Measurements from ENCODE around the gene ALPK3.

DNA sequence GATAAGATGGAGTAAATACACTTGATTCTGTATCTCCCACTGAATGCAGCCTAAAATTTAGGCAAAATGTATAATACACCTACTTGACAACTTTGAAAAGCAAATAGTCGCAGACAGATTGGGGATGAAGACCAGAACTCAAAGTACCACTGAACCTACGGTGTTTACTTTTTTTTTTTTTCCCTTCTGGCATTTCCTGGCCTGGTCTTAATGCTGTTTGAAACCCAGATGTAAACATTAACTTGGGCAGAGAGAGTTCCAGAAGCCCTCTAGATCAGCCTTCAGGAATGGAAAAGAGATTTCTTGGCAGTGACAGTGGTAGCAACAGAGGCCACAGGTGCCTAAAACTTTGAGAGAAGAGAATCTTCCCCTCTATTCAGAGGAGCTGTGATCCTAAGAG is 27.8 kb downstream of the ALPK3 start:
- TF ChIP-seq, protein P1, sequence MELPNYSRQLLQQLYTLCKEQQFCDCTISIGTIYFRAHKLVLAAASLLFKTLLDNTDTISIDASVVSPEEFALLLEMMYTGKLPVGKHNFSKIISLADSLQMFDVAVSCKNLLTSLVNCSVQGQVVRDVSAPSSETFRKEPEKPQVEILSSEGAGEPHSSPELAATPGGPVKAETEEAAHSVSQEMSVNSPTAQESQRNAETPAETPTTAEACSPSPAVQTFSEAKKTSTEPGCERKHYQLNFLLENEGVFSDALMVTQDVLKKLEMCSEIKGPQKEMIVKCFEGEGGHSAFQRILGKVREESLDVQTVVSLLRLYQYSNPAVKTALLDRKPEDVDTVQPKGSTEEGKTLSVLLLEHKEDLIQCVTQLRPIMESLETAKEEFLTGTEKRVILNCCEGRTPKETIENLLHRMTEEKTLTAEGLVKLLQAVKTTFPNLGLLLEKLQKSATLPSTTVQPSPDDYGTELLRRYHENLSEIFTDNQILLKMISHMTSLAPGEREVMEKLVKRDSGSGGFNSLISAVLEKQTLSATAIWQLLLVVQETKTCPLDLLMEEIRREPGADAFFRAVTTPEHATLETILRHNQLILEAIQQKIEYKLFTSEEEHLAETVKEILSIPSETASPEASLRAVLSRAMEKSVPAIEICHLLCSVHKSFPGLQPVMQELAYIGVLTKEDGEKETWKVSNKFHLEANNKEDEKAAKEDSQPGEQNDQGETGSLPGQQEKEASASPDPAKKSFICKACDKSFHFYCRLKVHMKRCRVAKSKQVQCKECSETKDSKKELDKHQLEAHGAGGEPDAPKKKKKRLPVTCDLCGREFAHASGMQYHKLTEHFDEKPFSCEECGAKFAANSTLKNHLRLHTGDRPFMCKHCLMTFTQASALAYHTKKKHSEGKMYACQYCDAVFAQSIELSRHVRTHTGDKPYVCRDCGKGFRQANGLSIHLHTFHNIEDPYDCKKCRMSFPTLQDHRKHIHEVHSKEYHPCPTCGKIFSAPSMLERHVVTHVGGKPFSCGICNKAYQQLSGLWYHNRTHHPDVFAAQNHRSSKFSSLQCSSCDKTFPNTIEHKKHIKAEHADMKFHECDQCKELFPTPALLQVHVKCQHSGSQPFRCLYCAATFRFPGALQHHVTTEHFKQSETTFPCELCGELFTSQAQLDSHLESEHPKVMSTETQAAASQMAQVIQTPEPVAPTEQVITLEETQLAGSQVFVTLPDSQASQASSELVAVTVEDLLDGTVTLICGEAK (IDR thresholded peaks at IDR 0.05; ENCODE audit: borderline replicate concordance), result no peak
- TF ChIP-seq POLR2A (IDR thresholded peaks at IDR 0.05; ENCODE audit: low read depth, low read length) (no peak), SPI1 (IDR thresholded peaks at IDR 0.05; ENCODE audit: borderline replicate concordance, insufficient read depth, low read depth, low read length) (no peak), EZH2 (IDR thresholded peaks at IDR 0.05; ENCODE audit: borderline replicate concordance, control insufficient read depth, low read depth, low read length) (no peak), DPF2 (IDR thresholded peaks at IDR 0.05) (no peak), ATF7 (IDR thresholded peaks at IDR 0.05; ENCODE audit: low read depth) (no peak), RFX5 (IDR thresholded peaks at IDR 0.05; ENCODE audit: low read depth, low read length) (no peak)
- TF ChIP-seq, protein P2, sequence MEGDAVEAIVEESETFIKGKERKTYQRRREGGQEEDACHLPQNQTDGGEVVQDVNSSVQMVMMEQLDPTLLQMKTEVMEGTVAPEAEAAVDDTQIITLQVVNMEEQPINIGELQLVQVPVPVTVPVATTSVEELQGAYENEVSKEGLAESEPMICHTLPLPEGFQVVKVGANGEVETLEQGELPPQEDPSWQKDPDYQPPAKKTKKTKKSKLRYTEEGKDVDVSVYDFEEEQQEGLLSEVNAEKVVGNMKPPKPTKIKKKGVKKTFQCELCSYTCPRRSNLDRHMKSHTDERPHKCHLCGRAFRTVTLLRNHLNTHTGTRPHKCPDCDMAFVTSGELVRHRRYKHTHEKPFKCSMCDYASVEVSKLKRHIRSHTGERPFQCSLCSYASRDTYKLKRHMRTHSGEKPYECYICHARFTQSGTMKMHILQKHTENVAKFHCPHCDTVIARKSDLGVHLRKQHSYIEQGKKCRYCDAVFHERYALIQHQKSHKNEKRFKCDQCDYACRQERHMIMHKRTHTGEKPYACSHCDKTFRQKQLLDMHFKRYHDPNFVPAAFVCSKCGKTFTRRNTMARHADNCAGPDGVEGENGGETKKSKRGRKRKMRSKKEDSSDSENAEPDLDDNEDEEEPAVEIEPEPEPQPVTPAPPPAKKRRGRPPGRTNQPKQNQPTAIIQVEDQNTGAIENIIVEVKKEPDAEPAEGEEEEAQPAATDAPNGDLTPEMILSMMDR (IDR thresholded peaks at IDR 0.05 in 2 of 3, conservative IDR thresholded peaks at IDR 0.05 in 1 of 3; ENCODE audit: control insufficient read depth in 2 of 3, extremely low read depth in 1 of 3, insufficient read depth in 1 of 3, low read depth in 3 of 3, low read length in 3 of 3), result no peak
- TF ChIP-seq, protein P3, sequence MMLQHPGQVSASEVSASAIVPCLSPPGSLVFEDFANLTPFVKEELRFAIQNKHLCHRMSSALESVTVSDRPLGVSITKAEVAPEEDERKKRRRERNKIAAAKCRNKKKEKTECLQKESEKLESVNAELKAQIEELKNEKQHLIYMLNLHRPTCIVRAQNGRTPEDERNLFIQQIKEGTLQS (IDR thresholded peaks at IDR 0.05; ENCODE audit: borderline replicate concordance, extremely low read depth, low read depth, low read length), result no peak
- TF ChIP-seq, protein P4, sequence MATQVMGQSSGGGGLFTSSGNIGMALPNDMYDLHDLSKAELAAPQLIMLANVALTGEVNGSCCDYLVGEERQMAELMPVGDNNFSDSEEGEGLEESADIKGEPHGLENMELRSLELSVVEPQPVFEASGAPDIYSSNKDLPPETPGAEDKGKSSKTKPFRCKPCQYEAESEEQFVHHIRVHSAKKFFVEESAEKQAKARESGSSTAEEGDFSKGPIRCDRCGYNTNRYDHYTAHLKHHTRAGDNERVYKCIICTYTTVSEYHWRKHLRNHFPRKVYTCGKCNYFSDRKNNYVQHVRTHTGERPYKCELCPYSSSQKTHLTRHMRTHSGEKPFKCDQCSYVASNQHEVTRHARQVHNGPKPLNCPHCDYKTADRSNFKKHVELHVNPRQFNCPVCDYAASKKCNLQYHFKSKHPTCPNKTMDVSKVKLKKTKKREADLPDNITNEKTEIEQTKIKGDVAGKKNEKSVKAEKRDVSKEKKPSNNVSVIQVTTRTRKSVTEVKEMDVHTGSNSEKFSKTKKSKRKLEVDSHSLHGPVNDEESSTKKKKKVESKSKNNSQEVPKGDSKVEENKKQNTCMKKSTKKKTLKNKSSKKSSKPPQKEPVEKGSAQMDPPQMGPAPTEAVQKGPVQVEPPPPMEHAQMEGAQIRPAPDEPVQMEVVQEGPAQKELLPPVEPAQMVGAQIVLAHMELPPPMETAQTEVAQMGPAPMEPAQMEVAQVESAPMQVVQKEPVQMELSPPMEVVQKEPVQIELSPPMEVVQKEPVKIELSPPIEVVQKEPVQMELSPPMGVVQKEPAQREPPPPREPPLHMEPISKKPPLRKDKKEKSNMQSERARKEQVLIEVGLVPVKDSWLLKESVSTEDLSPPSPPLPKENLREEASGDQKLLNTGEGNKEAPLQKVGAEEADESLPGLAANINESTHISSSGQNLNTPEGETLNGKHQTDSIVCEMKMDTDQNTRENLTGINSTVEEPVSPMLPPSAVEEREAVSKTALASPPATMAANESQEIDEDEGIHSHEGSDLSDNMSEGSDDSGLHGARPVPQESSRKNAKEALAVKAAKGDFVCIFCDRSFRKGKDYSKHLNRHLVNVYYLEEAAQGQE (IDR thresholded peaks at IDR 0.05; ENCODE audit: low read depth, low read length), result no peak
- TF ChIP-seq, protein P5, sequence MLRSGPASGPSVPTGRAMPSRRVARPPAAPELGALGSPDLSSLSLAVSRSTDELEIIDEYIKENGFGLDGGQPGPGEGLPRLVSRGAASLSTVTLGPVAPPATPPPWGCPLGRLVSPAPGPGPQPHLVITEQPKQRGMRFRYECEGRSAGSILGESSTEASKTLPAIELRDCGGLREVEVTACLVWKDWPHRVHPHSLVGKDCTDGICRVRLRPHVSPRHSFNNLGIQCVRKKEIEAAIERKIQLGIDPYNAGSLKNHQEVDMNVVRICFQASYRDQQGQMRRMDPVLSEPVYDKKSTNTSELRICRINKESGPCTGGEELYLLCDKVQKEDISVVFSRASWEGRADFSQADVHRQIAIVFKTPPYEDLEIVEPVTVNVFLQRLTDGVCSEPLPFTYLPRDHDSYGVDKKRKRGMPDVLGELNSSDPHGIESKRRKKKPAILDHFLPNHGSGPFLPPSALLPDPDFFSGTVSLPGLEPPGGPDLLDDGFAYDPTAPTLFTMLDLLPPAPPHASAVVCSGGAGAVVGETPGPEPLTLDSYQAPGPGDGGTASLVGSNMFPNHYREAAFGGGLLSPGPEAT (IDR thresholded peaks at IDR 0.05; ENCODE audit: low read depth), result no peak
- TF ChIP-seq, protein P6, sequence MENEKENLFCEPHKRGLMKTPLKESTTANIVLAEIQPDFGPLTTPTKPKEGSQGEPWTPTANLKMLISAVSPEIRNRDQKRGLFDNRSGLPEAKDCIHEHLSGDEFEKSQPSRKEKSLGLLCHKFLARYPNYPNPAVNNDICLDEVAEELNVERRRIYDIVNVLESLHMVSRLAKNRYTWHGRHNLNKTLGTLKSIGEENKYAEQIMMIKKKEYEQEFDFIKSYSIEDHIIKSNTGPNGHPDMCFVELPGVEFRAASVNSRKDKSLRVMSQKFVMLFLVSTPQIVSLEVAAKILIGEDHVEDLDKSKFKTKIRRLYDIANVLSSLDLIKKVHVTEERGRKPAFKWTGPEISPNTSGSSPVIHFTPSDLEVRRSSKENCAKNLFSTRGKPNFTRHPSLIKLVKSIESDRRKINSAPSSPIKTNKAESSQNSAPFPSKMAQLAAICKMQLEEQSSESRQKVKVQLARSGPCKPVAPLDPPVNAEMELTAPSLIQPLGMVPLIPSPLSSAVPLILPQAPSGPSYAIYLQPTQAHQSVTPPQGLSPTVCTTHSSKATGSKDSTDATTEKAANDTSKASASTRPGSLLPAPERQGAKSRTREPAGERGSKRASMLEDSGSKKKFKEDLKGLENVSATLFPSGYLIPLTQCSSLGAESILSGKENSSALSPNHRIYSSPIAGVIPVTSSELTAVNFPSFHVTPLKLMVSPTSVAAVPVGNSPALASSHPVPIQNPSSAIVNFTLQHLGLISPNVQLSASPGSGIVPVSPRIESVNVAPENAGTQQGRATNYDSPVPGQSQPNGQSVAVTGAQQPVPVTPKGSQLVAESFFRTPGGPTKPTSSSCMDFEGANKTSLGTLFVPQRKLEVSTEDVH (IDR thresholded peaks at IDR 0.05; ENCODE audit: low read depth, partially characterized antibody), result no peak
- TF ChIP-seq, protein P7, sequence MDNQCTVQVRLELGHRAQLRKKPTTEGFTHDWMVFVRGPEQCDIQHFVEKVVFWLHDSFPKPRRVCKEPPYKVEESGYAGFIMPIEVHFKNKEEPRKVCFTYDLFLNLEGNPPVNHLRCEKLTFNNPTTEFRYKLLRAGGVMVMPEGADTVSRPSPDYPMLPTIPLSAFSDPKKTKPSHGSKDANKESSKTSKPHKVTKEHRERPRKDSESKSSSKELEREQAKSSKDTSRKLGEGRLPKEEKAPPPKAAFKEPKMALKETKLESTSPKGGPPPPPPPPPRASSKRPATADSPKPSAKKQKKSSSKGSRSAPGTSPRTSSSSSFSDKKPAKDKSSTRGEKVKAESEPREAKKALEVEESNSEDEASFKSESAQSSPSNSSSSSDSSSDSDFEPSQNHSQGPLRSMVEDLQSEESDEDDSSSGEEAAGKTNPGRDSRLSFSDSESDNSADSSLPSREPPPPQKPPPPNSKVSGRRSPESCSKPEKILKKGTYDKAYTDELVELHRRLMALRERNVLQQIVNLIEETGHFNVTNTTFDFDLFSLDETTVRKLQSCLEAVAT (IDR thresholded peaks at IDR 0.05), result no peak

All from GM12878 (cell line).